ENCODE data around the gene RNF114. TPM values are rescaled to one million over a fixed set of nuclear protein-coding genes. Genes with fewer than 3 reads are reported as not detected.

The RNF114 gene
- polyA plus RNA-seq, 3 donors, result 128 to 164 (median 146) TPM

- Mint-ChIP-seq H3K9me3 (no peaks in the 10 kb centered on the region), H3K36me3 (peaks cover 21 to 27% of the 10 kb centered on the region in 2 donors), H3K4me3 (peak overlapping the region; percentile 82 to 85), H3K27ac (peak overlapping the region; percentile 46 to 90 (median 82)), H3K4me1 (peaks cover 44% of the 10 kb centered on the region), H3K27me3 (ENCODE audit: low read depth in 3 of 3) (peaks cover 18 to 27% (median 22%) of the 10 kb centered on the region in 3 donors)
- WGBS (ENCODE audit: insufficient coverage), result 18% methylated on average over 19 of the region's 24 CpGs
- Histone ChIP-seq H3K9me3 (replicated peaks in 1 of 2; ENCODE audit: control insufficient read depth in 1 of 2, insufficient read depth in 1 of 2, low read length in 2 of 2) (no peaks in the 10 kb centered on the region), H3K9ac (ENCODE audit: insufficient read depth, low read length, poor library complexity, severe bottlenecking) (peak overlapping the region; percentile 77), H3K79me2 (ENCODE audit: insufficient read depth, low read length) (peaks cover 7% of the 10 kb centered on the region), H4K20me1 (ENCODE audit: insufficient read depth, low read length) (peaks cover 35% of the 10 kb centered on the region), H3K27ac (ENCODE audit: low read depth in 1 of 2, low read length in 2 of 2) (peak overlapping the region; percentile 28 to 81), H3K36me3 (replicated peaks in 1 of 2; ENCODE audit: control insufficient read depth in 1 of 2, insufficient read depth in 2 of 2, low read length in 2 of 2) (peaks cover 0 to 12% of the 10 kb centered on the region in 2 donors), H3K4me3 (replicated peaks in 1 of 3; ENCODE audit: low read depth in 2 of 3, low read length in 3 of 3) (peak overlapping the region; percentile 48 to 86 (median 53)), H3K4me2 (replicated peaks; ENCODE audit: extremely low read depth, low read length, poor library complexity, severe bottlenecking) (peak overlapping the region; percentile 89), H3K4me1 (ENCODE audit: control insufficient read depth in 1 of 2, insufficient read depth in 2 of 2, low read length in 2 of 2) (peaks cover 23 to 61% of the 10 kb centered on the region in 2 donors), H3K27me3 (ENCODE audit: control insufficient read depth in 2 of 2, insufficient read depth in 2 of 2, low read length in 2 of 2) (peaks cover 0 to 10% of the 10 kb centered on the region in 2 donors), H2AFZ (ENCODE audit: insufficient read depth, low read depth, low read length, poor library complexity, severe bottlenecking) (peak overlapping the region; percentile 35)
- TF ChIP-seq CTCF (IDR thresholded peaks at IDR 0.05), result no peak
- intact Hi-C loops (cut with micrococcal nuclease), result no loop called here
- no peak for DNase-seq
Observed at GRCh38 chr20:49983123-49983847, 47.1 kb downstream of the RNF114 start.

- WGBS (ENCODE audit: insufficient coverage), result 98% methylated on average over 18 of the region's 18 CpGs
- peaks cover 35% of the 10 kb centered on the region for H4K20me1 ChIP-seq (ENCODE audit: insufficient read depth, low read length)
- peaks cover 24 to 65% of the 10 kb centered on the region in 2 donors for H3K4me1 ChIP-seq (ENCODE audit: control insufficient read depth in 1 of 2, insufficient read depth in 2 of 2, low read length in 2 of 2)
- H3K36me3 Mint-ChIP-seq, result peaks cover 23 to 32% of the 10 kb centered on the region in 2 donors
- peak overlapping the region; percentile 89 for H3K4me2 ChIP-seq (replicated peaks; ENCODE audit: extremely low read depth, low read length, poor library complexity, severe bottlenecking)
- no peak overlapping the region for H3K27ac ChIP-seq (ENCODE audit: low read depth in 1 of 2, low read length in 2 of 2)
- no peak for TF ChIP-seq CTCF (IDR thresholded peaks at IDR 0.05)
- peaks cover 18 to 27% (median 22%) of the 10 kb centered on the region in 3 donors for H3K27me3 Mint-ChIP-seq (ENCODE audit: low read depth in 3 of 3)
- no peak overlapping the region for H3K9ac ChIP-seq (ENCODE audit: insufficient read depth, low read length, poor library complexity, severe bottlenecking)
- no peaks in the 10 kb centered on the region for H3K9me3 ChIP-seq (replicated peaks in 1 of 2; ENCODE audit: control insufficient read depth in 1 of 2, insufficient read depth in 1 of 2, low read length in 2 of 2)
- peak overlapping the region; percentile 82 to 85 for H3K4me3 Mint-ChIP-seq
- intact Hi-C loops (cut with micrococcal nuclease), result no loop called here
- H3K36me3 ChIP-seq (replicated peaks in 1 of 2; ENCODE audit: control insufficient read depth in 1 of 2, insufficient read depth in 2 of 2, low read length in 2 of 2), result peaks cover 0 to 12% of the 10 kb centered on the region in 2 donors
- H3K9me3 Mint-ChIP-seq, result no peaks in the 10 kb centered on the region
- DNase-seq, result no peak
- H3K27ac Mint-ChIP-seq, result peak overlapping the region in 5 of 7 donors; percentile 46 to 90 (median 82)
- peaks cover 0 to 10% of the 10 kb centered on the region in 2 donors for H3K27me3 ChIP-seq (ENCODE audit: control insufficient read depth in 2 of 2, insufficient read depth in 2 of 2, low read length in 2 of 2)
- peaks cover 7% of the 10 kb centered on the region for H3K79me2 ChIP-seq (ENCODE audit: insufficient read depth, low read length)
- no peak overlapping the region for H2AFZ ChIP-seq (ENCODE audit: insufficient read depth, low read depth, low read length, poor library complexity, severe bottlenecking)
- H3K4me1 Mint-ChIP-seq, result peaks cover 47% of the 10 kb centered on the region
- peak overlapping the region in 1 of 3 experiments; percentile 86 for H3K4me3 ChIP-seq (replicated peaks in 1 of 3; ENCODE audit: low read depth in 2 of 3, low read length in 3 of 3)
Observed at GRCh38 chr20:49983848-49984408, 47.7 kb downstream of the RNF114 start.

Measured in CD14-positive monocyte (primary cell).